ENCODE data around the gene CHD5. TPM values are rescaled to one million over a fixed set of nuclear protein-coding genes. Genes with fewer than 3 reads are reported as not detected.

The CHD5 gene
- total RNA-seq, 4 donors from 2014 or later: 0.04 to 0.36 (median 0.13) TPM; not detected in 1

DNA sequence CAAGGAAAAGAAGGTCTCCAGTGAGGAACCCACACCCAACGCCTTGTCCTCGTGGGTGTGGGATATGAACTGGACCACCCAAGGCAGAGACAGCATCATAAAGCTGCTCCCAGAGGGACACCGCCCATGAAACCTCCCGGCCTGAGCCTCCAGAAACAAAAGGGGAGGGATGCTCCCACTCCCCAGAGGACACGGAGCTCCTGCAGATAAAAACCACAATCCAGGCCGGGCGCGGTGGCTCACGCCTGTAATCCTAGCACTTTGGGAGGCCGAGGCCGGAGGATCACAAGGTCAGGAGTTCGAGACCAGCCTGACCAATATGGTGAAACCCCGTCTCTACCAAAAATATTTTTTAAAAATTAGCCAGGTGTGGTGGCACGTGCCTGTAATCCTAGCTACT, 66.4 kb downstream of the CHD5 start:
- Histone ChIP-seq H3K4me1 (no peaks in the 10 kb centered on the region), H3K9me3 (peaks cover 10% of the 10 kb centered on the region)
- TF ChIP-seq POLR2A (IDR thresholded peaks at IDR 0.05) (no peak), EP300 (IDR thresholded peaks at IDR 0.05) (no peak), POLR2AphosphoS5 (IDR thresholded peaks at IDR 0.05) (no peak)
- TF ChIP-seq, protein P1, sequence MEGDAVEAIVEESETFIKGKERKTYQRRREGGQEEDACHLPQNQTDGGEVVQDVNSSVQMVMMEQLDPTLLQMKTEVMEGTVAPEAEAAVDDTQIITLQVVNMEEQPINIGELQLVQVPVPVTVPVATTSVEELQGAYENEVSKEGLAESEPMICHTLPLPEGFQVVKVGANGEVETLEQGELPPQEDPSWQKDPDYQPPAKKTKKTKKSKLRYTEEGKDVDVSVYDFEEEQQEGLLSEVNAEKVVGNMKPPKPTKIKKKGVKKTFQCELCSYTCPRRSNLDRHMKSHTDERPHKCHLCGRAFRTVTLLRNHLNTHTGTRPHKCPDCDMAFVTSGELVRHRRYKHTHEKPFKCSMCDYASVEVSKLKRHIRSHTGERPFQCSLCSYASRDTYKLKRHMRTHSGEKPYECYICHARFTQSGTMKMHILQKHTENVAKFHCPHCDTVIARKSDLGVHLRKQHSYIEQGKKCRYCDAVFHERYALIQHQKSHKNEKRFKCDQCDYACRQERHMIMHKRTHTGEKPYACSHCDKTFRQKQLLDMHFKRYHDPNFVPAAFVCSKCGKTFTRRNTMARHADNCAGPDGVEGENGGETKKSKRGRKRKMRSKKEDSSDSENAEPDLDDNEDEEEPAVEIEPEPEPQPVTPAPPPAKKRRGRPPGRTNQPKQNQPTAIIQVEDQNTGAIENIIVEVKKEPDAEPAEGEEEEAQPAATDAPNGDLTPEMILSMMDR (IDR thresholded peaks at IDR 0.05): no peak

DNA sequence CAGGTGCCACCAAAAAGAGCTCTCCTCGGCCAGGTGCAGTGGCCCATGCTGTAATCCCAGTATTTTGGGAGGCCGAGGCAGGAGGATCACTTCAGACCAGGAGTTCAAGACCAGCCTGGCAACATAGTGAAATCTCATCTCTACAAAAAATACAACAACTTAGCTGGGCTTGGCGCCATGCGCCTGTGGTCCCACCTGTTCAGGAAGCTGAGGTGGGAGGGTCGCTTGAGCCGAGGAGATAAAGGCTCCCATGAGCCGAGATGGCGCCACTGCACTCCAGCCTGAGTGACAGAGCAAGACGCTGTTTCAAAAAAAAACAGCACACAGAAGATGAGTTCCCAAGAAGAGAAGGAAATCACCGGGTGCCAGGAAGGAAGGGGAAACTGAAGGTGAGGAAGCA, 67.0 kb downstream of the CHD5 start:
- Histone ChIP-seq H3K9me3 (peaks cover 10% of the 10 kb centered on the region), H3K4me1 (no peaks in the 10 kb centered on the region), H3K27me3 (peaks cover 35% of the 10 kb centered on the region), H3K36me3 (no peaks in the 10 kb centered on the region), H3K4me3 (no peak overlapping the region), H3K27ac (no peak overlapping the region)
- TF ChIP-seq POLR2A (IDR thresholded peaks at IDR 0.05) (no peak), POLR2AphosphoS5 (IDR thresholded peaks at IDR 0.05) (no peak), EP300 (IDR thresholded peaks at IDR 0.05) (no peak)
- TF ChIP-seq, protein P1 (IDR thresholded peaks at IDR 0.05): no peak
- WGBS: 67% methylated on average over 9 of the region's 10 CpGs
- no peak for DNase-seq (ENCODE audit: low spot score in 2 of 2)

More for the DNA sequence above, 66.4 kb downstream of the CHD5 start:
- H3K36me3 ChIP-seq: no peaks in the 10 kb centered on the region
- no peak overlapping the region for H3K4me3 ChIP-seq
- H3K27me3 ChIP-seq: peaks cover 29% of the 10 kb centered on the region
- DNase-seq (ENCODE audit: low spot score in 2 of 2): no peak
- 82% methylated on average over 11 of the region's 14 CpGs for WGBS
- no peak overlapping the region for H3K27ac ChIP-seq

- Histone ChIP-seq H3K27me3 (peaks cover 35% of the 10 kb centered on the region), H3K4me3 (no peak overlapping the region), H3K27ac (no peak overlapping the region), H3K36me3 (no peaks in the 10 kb centered on the region), H3K9me3 (peaks cover 8% of the 10 kb centered on the region), H3K4me1 (no peaks in the 10 kb centered on the region)
- DNase-seq (ENCODE audit: low spot score in 2 of 2): no peak
- 80% methylated on average over 1 of the region's 5 CpGs for WGBS
- TF ChIP-seq POLR2A (IDR thresholded peaks at IDR 0.05) (no peak), EP300 (IDR thresholded peaks at IDR 0.05) (no peak), POLR2AphosphoS5 (IDR thresholded peaks at IDR 0.05) (no peak)
- TF ChIP-seq, protein P1 (IDR thresholded peaks at IDR 0.05): no peak
These were observed 67.5 kb downstream of the CHD5 start for GRCh38 chr1:6112690-6113005.

- H3K36me3 ChIP-seq: no peaks in the 10 kb centered on the region
- peaks cover 35% of the 10 kb centered on the region for H3K27me3 ChIP-seq
- no peak for DNase-seq (ENCODE audit: low spot score in 2 of 2)
- H3K27ac ChIP-seq: no peak overlapping the region
- no peak overlapping the region for H3K4me3 ChIP-seq
- peaks cover 3% of the 10 kb centered on the region for H3K9me3 ChIP-seq
- H3K4me1 ChIP-seq: no peaks in the 10 kb centered on the region
- WGBS: 77% methylated on average over 13 of the region's 13 CpGs
- TF ChIP-seq, protein P1 (IDR thresholded peaks at IDR 0.05): no peak
These were observed 68.0 kb downstream of the CHD5 start for GRCh38 chr1:6111991-6112689.

DNA sequence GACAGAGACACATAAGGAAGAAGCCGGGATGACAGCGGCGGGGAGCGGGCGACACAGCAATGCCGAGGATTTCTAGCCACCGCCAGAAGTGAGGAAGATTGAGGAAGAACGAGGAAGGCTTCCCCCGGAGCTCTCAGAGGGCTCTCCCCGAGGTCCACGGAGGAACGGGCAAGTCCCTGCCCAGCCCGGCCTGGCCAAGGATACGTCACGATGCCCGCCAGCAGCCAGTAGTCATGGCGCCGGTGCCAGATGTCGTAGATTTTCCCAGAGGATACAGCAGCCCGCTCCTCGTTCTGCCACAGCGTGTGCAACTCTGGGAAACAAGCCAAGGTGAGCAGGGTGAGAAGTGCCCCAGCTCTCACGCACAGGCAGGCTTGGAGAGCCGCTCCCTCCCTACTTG, 68.5 kb downstream of the CHD5 start:
- Histone ChIP-seq H3K4me3 (no peak overlapping the region), H3K27me3 (peaks cover 35% of the 10 kb centered on the region), H3K27ac (no peak overlapping the region), H3K36me3 (no peaks in the 10 kb centered on the region), H3K9me3 (no peaks in the 10 kb centered on the region), H3K4me1 (no peaks in the 10 kb centered on the region)
- WGBS: 85% methylated on average over 10 of the region's 24 CpGs
- DNase-seq (ENCODE audit: low spot score in 2 of 2): no peak
- TF ChIP-seq, protein P1 (IDR thresholded peaks at IDR 0.05): no peak
- no peak for TF ChIP-seq EP300 (IDR thresholded peaks at IDR 0.05)
- TF ChIP-seq POLR2A (IDR thresholded peaks at IDR 0.05): no peak
- TF ChIP-seq POLR2AphosphoS5 (IDR thresholded peaks at IDR 0.05): no peak
